GM21723 (cell line): ENCODE data around the gene STARD10.
"Not testable (repeated sequence)": the region's sequence is repeated elsewhere in the genome, so short reads cannot be mapped to it uniquely, and the experiment has no call there.

Experiments
- ATAC-seq: cut with Tn5 transposase; IDR thresholded peaks from one replicate; pipeline ENCODE4 v1.9.1; 2021; ENCODE audit warnings: mild to moderate bottlenecking, moderate library complexity; ENCODE audit not compliant: unreplicated experiment

Gene STARD10

GRCh38 chr11:72808331-72808798 is 14.5 kb upstream of the STARD10 start:
- no peak for ATAC-seq

GRCh38 chr11:72807792-72808191 is 13.9 kb upstream of the STARD10 start:
- ATAC-seq: no peak

GRCh38 chr11:72807021-72807693 is 13.3 kb upstream of the STARD10 start:
- no peak for ATAC-seq

- ATAC-seq: not testable (repeated sequence)
These were observed 12.5 kb upstream of the STARD10 start for GRCh38 chr11:72806378-72806777.

GRCh38 chr11:72805216-72805615 is 11.4 kb upstream of the STARD10 start:
- no peak for ATAC-seq

- no peak for ATAC-seq
These were observed 9.0 kb upstream of the STARD10 start for GRCh38 chr11:72802822-72803221.

- no peak for ATAC-seq
These were observed 5.6 kb upstream of the STARD10 start for GRCh38 chr11:72799441-72799840.

GRCh38 chr11:72798361-72798760 is 4.5 kb upstream of the STARD10 start:
- no peak for ATAC-seq

GRCh38 chr11:72793076-72793424 is 797 bp downstream of the STARD10 start:
- ATAC-seq: no peak

GRCh38 chr11:72792437-72793021 is 1.3 kb downstream of the STARD10 start:
- ATAC-seq: no peak

GRCh38 chr11:72791228-72791627 is 2.6 kb downstream of the STARD10 start:
- not testable (repeated sequence) for ATAC-seq

- no peak for ATAC-seq
These were observed 4.2 kb downstream of the STARD10 start for GRCh38 chr11:72789493-72790131.

- ATAC-seq: no peak
These were observed 5.6 kb downstream of the STARD10 start for GRCh38 chr11:72788241-72788640.

- ATAC-seq: peak; percentile 52
These were observed 6.4 kb downstream of the STARD10 start for GRCh38 chr11:72787216-72788104.

GRCh38 chr11:72786305-72787215 is 7.3 kb downstream of the STARD10 start:
- no peak for ATAC-seq

GRCh38 chr11:72784662-72785061 is 9.2 kb downstream of the STARD10 start:
- no peak for ATAC-seq

GRCh38 chr11:72783144-72783905 is 10.5 kb downstream of the STARD10 start:
- no peak for ATAC-seq

- ATAC-seq: peak; percentile 16
These were observed 11.5 kb downstream of the STARD10 start for GRCh38 chr11:72782081-72782920.
